ES-I3 (cell line): Measurements from ENCODE around the gene KLHL17.
"Not testable (repeated sequence)": the region's sequence is repeated elsewhere in the genome, so short reads cannot be mapped to it uniquely, and the experiment has no call there.

Experiments
- H3K36me3 ChIP-seq: 2 replicates; pipeline ENCODE4 v1.6.1; 2013; ENCODE audit warnings: mild to moderate bottlenecking, low read length, control low read depth, moderate library complexity; ENCODE audit not compliant: insufficient read depth
- H3K4me1 ChIP-seq: 2 replicates; pipeline ENCODE4 v1.6.1; 2013; ENCODE audit warnings: mild to moderate bottlenecking, control low read depth, low read length; ENCODE audit not compliant: insufficient read depth
- H3K9ac ChIP-seq: 2 replicates; pipeline ENCODE4 v1.6.1; 2013; ENCODE audit warnings: low read depth, mild to moderate bottlenecking, low read length, moderate library complexity
- H3K9me3 ChIP-seq: 2 replicates; pipeline ENCODE4 v1.6.1; 2013; ENCODE audit warnings: mild to moderate bottlenecking, low read length, moderate library complexity; ENCODE audit not compliant: control insufficient read depth, insufficient read depth

The KLHL17 gene

DNA sequence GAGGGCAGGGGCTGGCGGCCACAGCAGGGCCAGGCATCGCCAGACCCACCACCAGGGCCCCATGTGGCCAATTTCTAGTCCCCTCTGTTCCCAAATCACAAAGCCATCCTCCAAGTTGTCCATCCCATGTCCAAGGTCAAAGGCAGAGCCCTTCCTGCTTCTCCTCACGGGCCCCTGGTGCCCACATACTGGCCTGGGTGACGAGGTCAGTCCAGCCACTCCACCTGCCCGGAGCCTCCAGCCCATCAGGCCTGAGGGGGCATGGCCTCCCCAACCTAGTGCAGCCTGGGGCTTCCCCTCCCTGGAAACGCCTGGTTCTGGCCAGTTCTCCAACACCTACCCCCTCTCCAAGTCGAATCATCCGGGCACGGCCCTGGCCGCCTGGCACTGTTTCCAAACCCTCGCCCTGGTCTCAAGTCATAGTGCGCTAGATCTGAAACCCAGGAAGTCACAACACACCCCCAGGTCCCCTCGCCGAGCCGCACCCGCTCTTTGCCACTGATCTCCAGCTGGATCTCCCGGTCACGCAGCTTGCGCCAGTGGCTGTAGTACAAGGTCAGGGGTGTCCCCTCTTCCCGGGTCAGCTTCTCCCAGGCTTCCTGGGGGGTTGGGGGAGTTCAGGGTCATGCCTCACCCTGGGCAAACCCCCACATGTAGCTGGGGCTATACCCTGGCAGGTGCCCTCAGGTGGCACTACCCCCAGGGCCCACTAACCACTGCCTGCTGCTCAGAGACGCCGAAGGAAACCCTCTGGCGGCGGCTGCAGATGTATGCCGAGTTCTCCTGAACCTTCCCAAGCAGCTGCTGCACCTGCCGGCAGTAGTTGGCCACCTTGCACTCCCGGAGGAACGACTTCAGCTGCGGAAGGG lies 14.5 kb upstream of the KLHL17 start:
- H3K9ac ChIP-seq = no peak overlapping the region
- no peaks in the 10 kb centered on the region for H3K4me1 ChIP-seq
- no peaks in the 10 kb centered on the region for H3K9me3 ChIP-seq
- peaks cover 6% of the 10 kb centered on the region for H3K36me3 ChIP-seq

- H3K9ac ChIP-seq, H3K36me3 ChIP-seq: not testable (repeated sequence)
Measured at GRCh38 chr1:946811-947210, 13.6 kb upstream of the KLHL17 start.

DNA sequence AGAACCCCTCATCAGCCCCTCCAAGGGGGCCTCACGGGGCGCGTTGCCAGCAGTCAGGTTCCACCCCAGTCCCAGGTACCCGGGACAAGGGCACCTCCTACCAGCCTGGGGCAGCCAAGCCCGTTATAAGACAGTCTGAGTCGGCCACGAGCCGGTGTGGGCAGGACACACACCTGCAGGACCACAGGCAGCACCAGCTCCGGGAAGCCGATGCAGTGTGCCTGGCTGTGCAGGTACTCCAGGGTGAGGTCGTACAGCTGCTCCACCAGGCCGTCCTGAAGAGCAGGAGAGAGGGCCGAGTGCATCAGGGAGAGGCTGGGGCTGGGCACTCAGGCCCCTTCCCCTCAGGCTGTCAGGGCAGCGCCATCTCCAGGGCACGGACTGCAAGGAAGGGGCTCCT lies 12.4 kb upstream of the KLHL17 start:
- H3K4me1 ChIP-seq = no peaks in the 10 kb centered on the region
- H3K36me3 ChIP-seq = peaks cover 6% of the 10 kb centered on the region
- no peak overlapping the region for H3K9ac ChIP-seq
- no peaks in the 10 kb centered on the region for H3K9me3 ChIP-seq

More at GRCh38 chr1:946811-947210, 13.6 kb upstream of the KLHL17 start:
- not testable (repeated sequence) for H3K9me3 ChIP-seq, H3K4me1 ChIP-seq

- H3K9ac ChIP-seq = no peak overlapping the region
- H3K36me3 ChIP-seq = peaks cover 11% of the 10 kb centered on the region
- no peaks in the 10 kb centered on the region for H3K4me1 ChIP-seq
- no peaks in the 10 kb centered on the region for H3K9me3 ChIP-seq
Measured at GRCh38 chr1:950268-950667, 10.1 kb upstream of the KLHL17 start.

- no peaks in the 10 kb centered on the region for H3K4me1 ChIP-seq
- H3K36me3 ChIP-seq = peaks cover 15% of the 10 kb centered on the region
- no peaks in the 10 kb centered on the region for H3K9me3 ChIP-seq
- no peak overlapping the region for H3K9ac ChIP-seq
Measured at GRCh38 chr1:950881-951280, 9.5 kb upstream of the KLHL17 start.

DNA sequence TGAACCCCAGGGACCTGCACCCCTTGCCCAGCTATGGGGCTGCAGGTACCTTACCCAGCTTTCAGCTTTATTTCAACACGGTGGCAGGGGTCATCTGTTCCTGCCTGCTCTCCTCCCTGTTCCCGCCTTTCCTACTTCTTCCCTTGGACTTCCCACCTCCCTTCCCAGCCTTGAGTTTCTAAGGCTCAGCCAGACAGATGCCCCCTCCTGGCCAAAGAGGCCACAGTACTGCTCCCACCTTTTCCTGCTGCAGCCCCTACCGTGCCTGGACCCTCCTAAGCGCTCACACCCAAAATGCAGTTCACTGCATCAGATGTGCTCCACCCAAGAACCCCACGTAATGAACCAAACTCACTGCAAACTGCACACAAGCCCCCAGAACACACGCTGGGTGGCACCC lies 9.0 kb upstream of the KLHL17 start:
- H3K9ac ChIP-seq = no peak overlapping the region
- peaks cover 15% of the 10 kb centered on the region for H3K36me3 ChIP-seq
- H3K9me3 ChIP-seq = no peaks in the 10 kb centered on the region
- H3K4me1 ChIP-seq = no peaks in the 10 kb centered on the region

GRCh38 chr1:952201-952600 lies 8.2 kb upstream of the KLHL17 start:
- Histone ChIP-seq H3K4me1 (no peaks in the 10 kb centered on the region), H3K9ac (no peak overlapping the region), H3K36me3 (peaks cover 15% of the 10 kb centered on the region), H3K9me3 (no peaks in the 10 kb centered on the region)

DNA sequence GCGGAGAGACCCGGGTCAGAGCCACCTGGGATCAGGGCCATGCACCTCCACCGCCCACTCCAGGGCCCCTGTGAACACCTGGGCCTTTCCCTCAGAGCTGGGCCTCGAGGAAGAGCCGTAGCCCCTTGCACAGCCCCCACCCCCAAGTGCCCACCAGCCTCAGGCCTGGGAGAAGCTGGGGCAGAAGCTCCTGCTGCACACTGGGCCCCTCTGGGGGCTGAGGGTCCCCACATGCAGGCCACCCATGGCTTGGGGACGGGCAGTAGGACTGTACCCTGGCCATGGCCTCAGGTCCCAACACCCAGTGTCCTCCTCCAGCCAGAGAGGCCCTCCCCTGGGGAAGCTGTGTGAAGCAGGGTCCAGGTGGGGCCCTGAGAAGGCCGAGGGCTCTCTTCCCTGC lies 7.8 kb upstream of the KLHL17 start:
- Histone ChIP-seq H3K9ac (no peak overlapping the region), H3K36me3 (peaks cover 15% of the 10 kb centered on the region), H3K4me1 (no peaks in the 10 kb centered on the region), H3K9me3 (no peaks in the 10 kb centered on the region)

GRCh38 chr1:953524-954320 lies 6.7 kb upstream of the KLHL17 start:
- H3K36me3 ChIP-seq = peaks cover 15% of the 10 kb centered on the region
- no peaks in the 10 kb centered on the region for H3K4me1 ChIP-seq
- H3K9me3 ChIP-seq = no peaks in the 10 kb centered on the region

GRCh38 chr1:954927-955326 lies 5.5 kb upstream of the KLHL17 start:
- Histone ChIP-seq H3K9ac (no peak overlapping the region), H3K36me3 (peaks cover 13% of the 10 kb centered on the region), H3K4me1 (no peaks in the 10 kb centered on the region), H3K9me3 (no peaks in the 10 kb centered on the region)

More at GRCh38 chr1:953524-954320, 6.7 kb upstream of the KLHL17 start:
- H3K9ac ChIP-seq = no peak overlapping the region

GRCh38 chr1:955474-955873 lies 4.9 kb upstream of the KLHL17 start:
- H3K4me1 ChIP-seq = no peaks in the 10 kb centered on the region
- H3K9ac ChIP-seq = no peak overlapping the region
- no peaks in the 10 kb centered on the region for H3K9me3 ChIP-seq
- peaks cover 9% of the 10 kb centered on the region for H3K36me3 ChIP-seq

- no peaks in the 10 kb centered on the region for H3K4me1 ChIP-seq
- no peaks in the 10 kb centered on the region for H3K9me3 ChIP-seq
- peaks cover 9% of the 10 kb centered on the region for H3K36me3 ChIP-seq
- no peak overlapping the region for H3K9ac ChIP-seq
Measured at GRCh38 chr1:956636-957035, 3.7 kb upstream of the KLHL17 start.

DNA sequence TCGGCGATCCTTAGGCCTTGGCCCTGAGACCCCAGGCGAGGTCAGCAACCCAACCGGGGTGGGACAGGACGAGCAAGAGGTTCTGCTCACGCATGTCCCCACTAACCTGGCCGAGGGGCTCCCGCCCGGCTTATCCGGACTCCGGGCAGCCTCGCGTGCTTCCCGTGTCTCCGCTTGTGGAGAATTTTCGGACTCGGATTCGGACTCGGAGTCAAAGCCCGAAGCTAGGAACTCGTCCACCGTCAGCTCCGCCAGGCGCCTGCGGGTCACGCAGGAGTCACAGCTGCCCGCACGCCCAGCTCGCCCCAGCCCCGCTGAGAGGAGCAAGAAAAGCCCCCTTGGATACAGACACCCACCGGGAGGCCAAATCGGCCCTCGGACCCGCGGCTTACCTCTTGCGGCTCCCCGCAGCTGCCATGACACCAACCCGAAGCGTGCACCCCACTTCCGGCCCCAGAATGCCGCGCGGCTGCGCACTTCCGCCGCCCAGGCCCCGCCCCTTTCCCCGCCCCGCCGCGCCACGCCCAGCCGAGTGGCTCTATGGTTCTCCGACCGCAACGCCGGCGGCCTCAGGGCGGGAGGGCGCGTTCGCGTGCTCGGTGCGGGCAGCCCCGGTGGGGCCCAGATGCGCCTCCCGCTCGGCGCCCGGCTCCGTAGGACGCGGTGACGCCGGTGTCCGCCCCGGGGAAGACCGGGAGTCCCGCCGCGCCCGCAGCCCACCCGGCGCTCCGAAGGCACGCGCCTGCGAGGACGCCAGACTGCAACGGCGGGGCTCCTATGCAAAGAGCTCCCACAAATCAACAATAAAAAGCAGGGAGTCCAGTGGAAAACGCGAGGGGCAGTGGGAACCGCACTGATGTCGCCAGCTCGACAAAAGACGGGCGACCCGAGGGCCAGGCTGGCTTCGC lies 1.3 kb upstream of the KLHL17 start, which contains the start of gene NOC2L:
NOC2L (minus strand) TSS at position 434 of the 908 bp plus-strand sequence; CDS start at position 418, 16 bp downstream.
- H3K9ac ChIP-seq = peak within 1 kb of the TSS; percentile 85
- H3K9me3 ChIP-seq = no peaks in the 10 kb centered on the region
- peaks cover 4% of the 10 kb centered on the region for H3K36me3 ChIP-seq
- no peaks in the 10 kb centered on the region for H3K4me1 ChIP-seq
